H1 (cell line): Measurements from ENCODE around the gene FAM50B. TPM values are rescaled to one million over a fixed set of nuclear protein-coding genes. Genes with fewer than 3 reads are reported as not detected.

Experiments
- CBX8 ChIP-seq: fragments of 300-800, 300-1000 bp; sonication (generic); IDR thresholded peaks from 2 replicates; pipeline ENCODE4 v1.7.1; 2016; ENCODE audit warnings: low read depth, low read length, borderline replicate concordance
- EP300 ChIP-seq, 2 experiments: IDR thresholded peaks; 1 replicate in 1 of 2; 2 replicates in 1 of 2; pipeline ENCODE4 v1.6.1; 2011 to 2012; ENCODE audit warnings: low read depth in 2 of 2, low read length in 2 of 2, mild to moderate bottlenecking in 2 of 2, borderline replicate concordance in 1 of 2, inconsistent platforms in 1 of 2, moderate library complexity in 1 of 2
- SIRT6 ChIP-seq: IDR thresholded peaks from one replicate; pipeline ENCODE4 v1.7.1; 2012; ENCODE audit warnings: low read length, inconsistent platforms
- polyA plus RNA-seq, 7 experiments: library from polyadenylated mRNA; depleted of rRNA in 3 of 7; stranded (reverse) in 5 of 7; unstranded in 2 of 7; fragments of >200 nt in 5 of 7; fragments of 200-250 nt in 2 of 7; gene quantifications; 1 replicate in 5 of 7; 2 replicates in 1 of 7; 4 replicates in 1 of 7; pipeline versions ENCODE4 v1.2.1 to v1.2.3, GENCODE V29; 2011 to 2013; ENCODE audit warnings: missing spikeins in 2 of 7, mixed read lengths in 2 of 7
- total RNA-seq: library from RNA; stranded (reverse); fragmentation: NEBNext Ultra II Directional; extraction: Animal tissue kit (Norgen Biotek cat#: 25700); gene quantifications from 2 replicates; pipeline ENCODE4 v1.2.1, GENCODE V29; 2021

FAM50B gene
- total and polyA plus RNA-seq, 2 of the 8 experiments (the other 6 are each of a cell fraction or from before 2014, with no cell fraction given) = 3.1 to 3.2 TPM

DNA sequence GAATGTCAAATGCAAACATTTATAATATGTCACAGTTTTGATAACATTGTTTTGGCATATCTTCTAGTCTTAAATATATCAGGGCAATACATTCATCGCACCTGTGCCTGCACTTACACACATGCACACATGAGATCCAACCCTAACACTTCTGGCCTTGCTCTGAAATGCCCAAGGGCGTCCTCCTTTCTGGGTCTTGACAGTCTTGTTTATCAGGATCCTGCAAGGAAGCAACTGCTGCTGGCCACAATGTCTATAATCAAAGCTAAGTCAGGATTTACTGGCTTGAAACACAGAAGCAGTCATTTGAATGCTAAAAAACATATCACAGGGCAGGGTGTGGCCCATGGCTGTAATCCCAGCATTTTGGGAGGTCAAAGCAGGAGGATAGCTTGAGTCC lies 32.9 kb upstream of the FAM50B start (continued):
- TF ChIP-seq EP300 (IDR thresholded peaks at IDR 0.05; ENCODE audit: borderline replicate concordance in 1 of 2, low read depth in 2 of 2, low read length in 2 of 2) = no peak
- no peak for TF ChIP-seq SIRT6
- TF ChIP-seq CBX8 = no peak
